LHCN-M2 (cell line): Measurements from ENCODE around the gene TMEM72. TPM values are rescaled to one million over a fixed set of nuclear protein-coding genes. Genes with fewer than 3 reads are reported as not detected.
A peak's percentile ranks its signal among the peaks of the same experiment; 100 is the strongest.

Source experiments
- DNase-seq: peaks from one replicate; pipeline ENCODE4 v3.0.0-alpha.2; 2012; ENCODE audit warnings: low read depth
- total RNA-seq: library from RNA; depleted of rRNA; stranded (reverse); fragments of >200 nt; gene quantifications from 2 replicates; pipeline ENCODE4 v1.2.3, GENCODE V29; 2014

Gene TMEM72
- total RNA-seq, 1 experiment from 2014 or later = not detected

DNA sequence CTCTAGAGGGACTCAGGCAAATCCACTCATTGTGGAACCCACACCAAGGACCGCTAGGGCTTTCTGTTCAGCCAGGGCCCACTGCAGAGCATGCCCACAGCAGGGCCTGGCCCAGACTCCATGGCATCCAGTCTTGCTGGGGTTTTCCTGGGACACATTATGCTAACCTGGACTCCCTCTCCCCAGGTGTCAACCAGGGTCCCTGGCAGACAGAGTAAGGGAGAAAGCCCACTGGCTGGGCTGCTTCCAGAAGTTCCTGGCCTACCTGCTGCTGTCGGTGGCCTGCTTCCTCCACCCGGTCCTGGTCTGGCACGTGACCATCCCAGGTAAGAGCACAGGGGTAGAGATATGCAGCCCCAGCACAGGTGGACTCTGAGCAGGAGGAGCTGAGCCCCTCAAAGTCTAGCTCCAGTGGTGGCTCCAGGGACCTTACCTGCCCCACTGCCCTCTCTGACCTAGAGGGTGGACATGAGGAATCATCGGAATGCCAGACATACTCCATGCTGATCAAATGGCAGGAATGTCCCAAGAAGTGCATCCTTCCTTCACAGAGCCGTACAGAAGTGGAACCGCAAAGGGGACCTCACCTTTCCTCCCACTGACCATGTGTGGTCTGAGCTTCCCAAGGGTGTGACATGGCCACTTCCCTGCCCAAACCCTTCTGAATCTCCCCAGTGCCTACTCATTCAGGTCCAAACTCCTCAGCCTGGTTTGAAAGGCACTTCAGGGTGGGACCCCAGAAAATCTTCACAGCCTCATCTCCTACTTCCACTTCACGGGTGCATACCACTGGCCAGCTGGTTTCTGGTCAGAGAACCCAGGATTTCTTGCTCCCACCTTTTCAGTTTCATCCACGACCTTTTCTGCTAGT, 22.5 kb downstream of the TMEM72 start:
- DNase-seq = no peak

- DNase-seq = no peak
Observed at GRCh38 chr10:44934416-44935200, 23.5 kb downstream of the TMEM72 start.

DNA sequence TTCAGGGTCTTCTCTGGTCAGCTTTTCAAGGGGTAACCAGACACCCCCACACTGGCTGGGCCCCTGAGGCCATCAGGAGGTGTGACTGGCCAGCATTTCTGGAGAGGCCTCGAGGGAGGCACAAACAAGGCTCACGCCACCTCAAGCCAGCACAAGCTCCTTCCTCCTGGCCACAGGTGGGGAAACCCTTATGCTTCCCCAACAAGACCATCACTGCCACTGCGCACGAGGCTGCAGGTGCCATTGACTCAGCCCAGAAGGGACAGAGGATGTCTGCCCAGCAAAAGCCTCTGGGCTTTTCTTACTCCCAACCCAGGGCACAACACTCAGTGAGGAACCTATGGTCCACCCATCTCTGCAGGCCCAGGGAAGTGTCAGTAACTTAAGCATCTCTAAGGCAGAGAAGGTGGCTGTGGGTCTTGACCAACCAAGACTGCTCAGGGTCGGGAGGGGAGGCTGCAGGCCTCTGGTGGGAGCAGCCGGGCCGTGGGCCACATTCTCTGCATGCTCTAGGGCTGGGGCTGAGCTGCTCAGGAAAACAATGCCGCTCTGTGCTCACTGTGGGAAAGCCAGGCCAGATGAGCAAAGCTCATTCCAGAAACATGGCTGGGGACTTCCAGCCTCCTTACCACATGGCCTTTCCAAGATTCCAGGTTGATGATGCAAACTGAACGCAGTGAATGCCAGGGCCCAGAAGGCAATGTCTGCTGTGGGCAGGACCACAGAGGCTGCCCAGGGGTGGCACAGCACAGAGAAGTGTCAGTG, 24.2 kb downstream of the TMEM72 start:
- DNase-seq = peak; percentile 74

- DNase-seq = no peak
Observed at GRCh38 chr10:44935966-44936295, 24.8 kb downstream of the TMEM72 start.

DNA sequence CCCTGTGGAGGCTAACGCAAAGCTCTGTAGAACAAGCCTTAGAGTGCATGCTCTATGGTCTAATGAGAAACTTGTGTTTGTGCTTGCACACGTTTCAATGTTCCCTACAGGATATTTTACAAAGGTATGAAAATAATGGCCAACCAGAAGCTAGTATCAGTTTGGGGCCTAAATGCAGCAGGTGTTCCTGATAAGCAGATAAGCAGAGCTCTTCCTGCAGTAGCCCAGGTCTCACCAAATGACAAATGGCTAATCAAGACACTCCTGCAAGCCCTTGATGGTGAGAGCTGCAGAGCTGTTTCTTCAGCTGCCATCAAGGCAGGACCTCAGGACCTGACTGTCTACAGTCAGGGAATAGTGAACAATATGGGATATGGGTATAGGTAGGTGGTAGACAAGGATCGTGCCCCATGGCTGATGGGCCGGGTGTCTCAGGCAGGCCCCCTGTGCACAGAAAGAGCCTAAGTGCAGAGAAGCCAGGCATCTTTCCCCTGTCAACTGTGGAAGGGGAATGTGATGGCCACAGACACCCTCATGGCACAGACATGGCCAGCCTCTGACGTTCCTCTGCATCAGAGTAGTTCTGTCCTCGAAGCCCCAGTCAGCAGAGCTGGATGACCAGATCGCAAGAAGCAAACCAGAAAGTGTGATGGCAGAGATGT, 25.3 kb downstream of the TMEM72 start:
- DNase-seq = no peak

DNA sequence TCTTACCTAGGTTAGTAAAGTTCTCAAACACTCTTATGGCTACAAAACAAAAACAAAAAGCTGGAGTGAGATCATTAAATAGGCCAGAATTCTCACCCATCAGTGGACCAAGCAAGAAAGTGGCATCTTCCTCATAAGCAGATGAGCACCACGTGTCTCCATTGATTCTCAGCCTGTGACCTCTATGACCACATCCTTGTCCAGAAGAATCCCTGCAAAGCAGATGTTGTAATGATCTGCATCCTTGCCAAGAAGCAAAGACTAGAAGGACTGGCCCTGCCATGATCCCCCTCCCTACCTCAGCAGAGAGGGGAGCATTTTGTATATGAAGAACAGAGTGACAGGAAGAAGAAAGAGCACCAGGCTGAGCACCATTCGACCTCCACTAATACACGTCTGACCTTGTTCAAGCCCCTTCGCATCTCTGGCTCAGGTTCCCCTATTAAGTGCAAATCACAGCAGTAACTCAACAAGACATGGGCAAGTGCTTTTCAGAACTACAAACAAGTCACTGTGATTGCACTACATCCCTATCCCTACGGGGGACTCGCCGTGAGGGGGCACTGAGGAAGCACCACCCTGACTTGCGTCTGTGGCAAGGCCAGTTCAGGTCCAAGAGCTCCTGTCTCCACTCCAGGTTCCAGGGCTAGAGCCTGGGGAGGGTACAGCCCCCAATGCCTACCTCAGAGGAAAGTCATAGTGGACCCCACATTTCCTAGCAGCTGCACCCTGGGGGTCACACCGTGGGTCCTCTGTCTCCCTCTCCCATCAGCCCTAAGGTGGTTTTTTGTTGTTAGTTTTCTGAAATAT, 26.3 kb downstream of the TMEM72 start:
- DNase-seq = peak; percentile 20

DNA sequence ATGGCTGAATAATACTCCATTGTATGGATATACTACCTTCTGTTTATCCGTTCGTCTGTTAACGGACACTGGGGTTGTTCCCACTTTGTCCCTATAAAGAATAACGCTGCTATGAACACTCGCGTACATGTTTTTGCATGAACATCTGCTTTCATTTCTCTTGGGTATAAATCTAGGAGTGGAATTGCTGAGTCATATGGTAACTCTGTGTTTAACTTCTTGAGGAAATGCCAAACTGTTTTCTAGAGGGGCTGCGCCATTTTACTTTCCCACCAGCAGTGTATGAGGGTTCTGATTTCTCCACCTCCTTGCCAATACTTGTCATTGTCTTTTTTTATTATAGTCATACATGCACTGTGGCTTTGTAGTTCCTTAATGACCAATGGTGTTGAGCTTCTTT, 27.8 kb downstream of the TMEM72 start:
- peak; percentile 13 for DNase-seq

- no peak for DNase-seq
Observed at GRCh38 chr10:44939691-44940401, 28.7 kb downstream of the TMEM72 start.

DNA sequence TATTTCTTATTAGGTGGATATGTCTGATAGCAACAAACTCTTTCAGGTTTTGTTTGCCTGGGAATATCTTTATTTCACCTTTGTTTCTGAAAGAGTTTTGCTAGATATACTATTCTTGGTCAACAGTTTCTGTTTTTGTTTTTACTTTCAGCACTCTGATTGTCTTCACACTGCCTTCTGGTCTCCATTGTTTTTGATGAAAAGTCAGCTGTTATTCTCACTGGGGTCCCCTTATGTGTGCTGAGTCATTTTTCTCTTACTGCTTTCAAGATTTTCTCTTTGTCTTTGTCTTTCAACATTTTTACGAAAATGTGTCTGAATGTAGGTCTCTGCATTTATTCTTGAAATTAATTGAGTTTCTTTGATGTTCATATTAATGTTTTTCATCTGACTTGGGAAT, 33.2 kb downstream of the TMEM72 start:
- no peak for DNase-seq

GRCh38 chr10:44946205-44946604, 35.1 kb downstream of the TMEM72 start:
- DNase-seq = peak; percentile 55

- peak; percentile 80 for DNase-seq
Observed at GRCh38 chr10:44947371-44948152, 36.4 kb downstream of the TMEM72 start.

- no peak for DNase-seq
Observed at GRCh38 chr10:44948642-44949041, 37.5 kb downstream of the TMEM72 start.

GRCh38 chr10:44949127-44949802, 38.1 kb downstream of the TMEM72 start:
- DNase-seq = no peak

DNA sequence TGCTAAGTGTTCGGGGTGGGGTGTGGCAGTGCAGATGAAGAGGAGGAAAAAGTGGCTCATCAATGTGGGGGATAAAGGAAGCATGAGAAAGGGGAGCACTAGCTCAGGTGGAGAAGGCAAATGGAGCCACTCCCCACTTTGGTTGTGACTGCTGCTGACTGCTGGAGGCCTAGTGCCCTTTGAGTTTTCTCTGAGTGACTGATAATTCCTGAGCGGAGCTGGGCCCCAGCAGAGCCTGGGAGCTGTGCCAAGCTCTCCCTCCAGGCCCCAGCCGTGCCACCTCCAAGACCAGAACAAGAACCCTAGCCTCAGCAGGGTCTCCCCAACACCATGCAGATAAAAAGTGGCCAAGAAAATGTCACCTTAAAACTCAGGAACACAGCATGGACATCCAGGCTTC, 38.8 kb downstream of the TMEM72 start:
- DNase-seq = no peak

GRCh38 chr10:44950326-44951225, 39.4 kb downstream of the TMEM72 start:
- DNase-seq = no peak

- no peak for DNase-seq
Observed at GRCh38 chr10:44951576-44952226, 40.6 kb downstream of the TMEM72 start.

GRCh38 chr10:44952779-44953231, 41.7 kb downstream of the TMEM72 start:
- no peak for DNase-seq
